ENCODE measurements around the gene JDP2. TPM values are rescaled to one million over a fixed set of nuclear protein-coding genes. Genes with fewer than 3 reads are reported as not detected.

The JDP2 gene
- total RNA-seq, 1 experiment from 2014 or later = 22.8 TPM

DNA sequence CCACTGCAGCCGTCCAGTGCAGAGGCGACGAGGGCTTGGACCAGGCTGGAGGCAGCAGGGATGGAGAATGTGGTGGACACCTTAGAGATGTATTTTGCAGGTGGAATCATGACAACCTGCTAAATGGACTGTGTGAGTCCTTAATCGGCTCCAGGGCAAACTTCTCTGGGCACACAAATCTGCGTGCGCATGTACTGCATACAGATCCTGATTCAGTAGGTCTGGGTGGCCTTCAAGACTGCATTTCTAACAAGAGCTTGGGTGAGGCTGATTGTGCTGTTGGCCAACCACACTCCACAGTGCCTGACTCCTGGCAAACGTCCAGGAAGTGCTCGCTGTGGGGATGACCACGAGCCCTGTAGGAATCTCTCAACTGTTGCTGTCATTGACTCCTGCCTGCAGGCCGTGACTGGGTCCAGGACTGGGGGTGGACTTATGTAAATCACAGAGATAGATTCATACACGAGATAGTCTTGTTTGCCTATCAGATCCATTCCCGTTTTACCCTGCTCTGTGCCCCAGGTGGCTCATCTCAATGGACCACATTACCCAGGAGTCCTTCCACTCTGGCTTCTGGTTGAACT, 27.2 kb downstream of the JDP2 start:
- H3K14ac ChIP-seq (ENCODE audit: insufficient read depth, low read length) = no peak overlapping the region
- H2AFZ ChIP-seq (ENCODE audit: low read length) = no peak overlapping the region
- no peaks in the 10 kb centered on the region for H3K9me3 ChIP-seq (ENCODE audit: control insufficient read depth, low read depth, low read length)
- no peak overlapping the region for H2BK15ac ChIP-seq (ENCODE audit: low read depth, low read length)
- H3K56ac ChIP-seq (ENCODE audit: insufficient read length, low read depth, low read length) = no peak overlapping the region
- H3K18ac ChIP-seq (ENCODE audit: insufficient read length, low read depth, low read length) = no peak overlapping the region
- no peaks in the 10 kb centered on the region for H3K23me2 ChIP-seq (ENCODE audit: insufficient read length, low read depth, low read length, poor library complexity, severe bottlenecking)
- Mint-ChIP-seq H3K9me3 (no peaks in the 10 kb centered on the region), H3K27me3 (ENCODE audit: low read depth) (no peaks in the 10 kb centered on the region), H3K4me1 (peaks cover 74 to 83% of the 10 kb centered on the region in 2 experiments), H3K27ac (peak overlapping the region in 2 of 3 experiments; percentile 4 to 26; a peak in 5 of 7 replicates), H3K36me3 (ENCODE audit: insufficient read depth in 1 of 3, low read depth in 3 of 3) (peaks cover 0 to 21% (median 5%) of the 10 kb centered on the region in 3 experiments; a peak in 5 of 7 replicates), H3K4me3 (no peak overlapping the region)
- H3K23ac ChIP-seq (ENCODE audit: insufficient read length, low read depth, low read length) = no peak overlapping the region
- no peak overlapping the region for H3K4ac ChIP-seq (ENCODE audit: low read depth, low read length)
- H3K27me3 ChIP-seq (ENCODE audit: insufficient read depth, low read length) = no peaks in the 10 kb centered on the region
- peaks cover 7% of the 10 kb centered on the region; the same call in 1 of the 2 replicates for H3K4me1 ChIP-seq (ENCODE audit: insufficient read depth, low read length)
- WGBS (ENCODE audit: extremely low coverage, insufficient read length, low lambda C conversion rate) = no CpG with 5 or more reads among the region's 12 CpGs
- H2BK120ac ChIP-seq (ENCODE audit: low read depth, low read length, poor library complexity, severe bottlenecking) = no peak overlapping the region
- DNase-seq = no peak
- no peak overlapping the region for H3K27ac ChIP-seq (ENCODE audit: insufficient read length, low read depth, low read length)
- no peak overlapping the region for H4K5ac ChIP-seq (ENCODE audit: insufficient read length, low read depth, low read length)
- H2BK20ac ChIP-seq (ENCODE audit: low read depth, low read length, poor library complexity, severe bottlenecking) = no peak overlapping the region
- H3K9ac ChIP-seq (ENCODE audit: extremely low read depth, insufficient read length, low read length) = no peak overlapping the region
- no peak overlapping the region for H3T11ph ChIP-seq (ENCODE audit: low read length)
- no peak overlapping the region for H3K4me2 ChIP-seq (ENCODE audit: insufficient read depth, insufficient read length, low read length)
- TF ChIP-seq CTCF (conservative IDR thresholded peaks at IDR 0.05) = no peak
- no peak overlapping the region for H2BK5ac ChIP-seq (ENCODE audit: insufficient read length, low read length)
- H3K79me2 ChIP-seq (ENCODE audit: insufficient read depth, low read length) = peaks cover 2% of the 10 kb centered on the region; the same call in 1 of the 2 replicates
- H3K79me1 ChIP-seq (ENCODE audit: insufficient read depth, low read depth, low read length, poor library complexity, severe bottlenecking) = no peaks in the 10 kb centered on the region
- H4K91ac ChIP-seq (ENCODE audit: insufficient read length, low read depth, low read length) = no peak overlapping the region
- no peaks in the 10 kb centered on the region for H4K20me1 ChIP-seq (ENCODE audit: control insufficient read depth, insufficient read depth, insufficient read length)
- H4K8ac ChIP-seq (replicated peaks; ENCODE audit: insufficient read length, low read depth, low read length) = no peak overlapping the region
- H2BK12ac ChIP-seq (ENCODE audit: insufficient read length, low read depth, low read length) = no peak overlapping the region
- no peak overlapping the region for H2AK5ac ChIP-seq (ENCODE audit: insufficient read length, low read length)
